GM20000 (cell line): ENCODE results near the gene SPDYE4.

Experiments used
- DNase-seq: peaks from one replicate; pipeline ENCODE4 v3.0.0; 2012; ENCODE audit warnings: low spot score
- TF ChIP-seq, protein P1 (sequence below): IDR thresholded peaks from 2 replicates; pipeline ENCODE4 v1.5.1; 2012; ENCODE audit warnings: mild to moderate bottlenecking, control low read depth; ENCODE audit errors: extremely low read depth, missing control alignments

Gene SPDYE4

DNA sequence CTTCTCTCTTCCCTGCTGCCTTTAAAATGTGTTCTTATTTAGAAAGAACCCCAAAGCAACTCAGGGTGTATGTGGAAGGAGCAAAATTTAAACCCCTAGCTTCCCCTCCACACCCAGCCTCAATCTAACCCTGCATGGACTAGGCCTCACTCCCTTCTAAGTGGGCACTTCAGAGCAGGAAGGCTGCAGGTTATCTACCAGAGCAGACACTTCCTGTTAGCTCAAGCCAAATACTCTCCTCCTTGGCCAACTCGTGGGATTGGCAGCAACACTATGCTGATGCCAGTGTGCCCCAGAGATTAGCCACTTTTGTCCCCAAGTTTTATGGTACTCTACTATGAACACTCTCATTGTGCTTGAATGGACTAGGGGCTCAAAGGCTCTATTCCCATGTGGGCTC, 49.3 kb downstream of the SPDYE4 start:
- TF ChIP-seq, protein P1, sequence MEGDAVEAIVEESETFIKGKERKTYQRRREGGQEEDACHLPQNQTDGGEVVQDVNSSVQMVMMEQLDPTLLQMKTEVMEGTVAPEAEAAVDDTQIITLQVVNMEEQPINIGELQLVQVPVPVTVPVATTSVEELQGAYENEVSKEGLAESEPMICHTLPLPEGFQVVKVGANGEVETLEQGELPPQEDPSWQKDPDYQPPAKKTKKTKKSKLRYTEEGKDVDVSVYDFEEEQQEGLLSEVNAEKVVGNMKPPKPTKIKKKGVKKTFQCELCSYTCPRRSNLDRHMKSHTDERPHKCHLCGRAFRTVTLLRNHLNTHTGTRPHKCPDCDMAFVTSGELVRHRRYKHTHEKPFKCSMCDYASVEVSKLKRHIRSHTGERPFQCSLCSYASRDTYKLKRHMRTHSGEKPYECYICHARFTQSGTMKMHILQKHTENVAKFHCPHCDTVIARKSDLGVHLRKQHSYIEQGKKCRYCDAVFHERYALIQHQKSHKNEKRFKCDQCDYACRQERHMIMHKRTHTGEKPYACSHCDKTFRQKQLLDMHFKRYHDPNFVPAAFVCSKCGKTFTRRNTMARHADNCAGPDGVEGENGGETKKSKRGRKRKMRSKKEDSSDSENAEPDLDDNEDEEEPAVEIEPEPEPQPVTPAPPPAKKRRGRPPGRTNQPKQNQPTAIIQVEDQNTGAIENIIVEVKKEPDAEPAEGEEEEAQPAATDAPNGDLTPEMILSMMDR, result no peak
- no peak for DNase-seq

DNA sequence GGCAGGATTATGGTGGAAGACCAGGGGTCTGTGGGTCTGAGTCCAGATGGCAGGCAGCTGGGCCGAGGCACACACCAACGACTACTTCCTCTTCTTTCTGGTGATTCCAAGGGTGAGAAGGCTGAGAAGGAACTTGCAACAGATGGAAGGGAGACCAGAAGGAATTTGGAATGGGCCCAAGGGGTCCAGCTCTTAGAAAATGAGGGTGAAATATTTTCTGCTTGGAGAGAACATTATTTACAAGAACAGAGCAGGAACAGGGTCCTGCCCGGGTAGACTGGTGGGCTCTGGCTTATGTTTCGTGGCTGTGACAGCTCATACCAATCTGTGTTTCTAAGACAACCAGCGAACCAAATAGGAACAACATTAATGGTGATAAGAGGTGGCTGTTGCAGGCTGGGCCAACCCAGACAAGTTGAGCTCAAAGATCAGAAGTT, 50.3 kb downstream of the SPDYE4 start:
- TF ChIP-seq, protein P1, result no peak
- DNase-seq, result no peak

DNA sequence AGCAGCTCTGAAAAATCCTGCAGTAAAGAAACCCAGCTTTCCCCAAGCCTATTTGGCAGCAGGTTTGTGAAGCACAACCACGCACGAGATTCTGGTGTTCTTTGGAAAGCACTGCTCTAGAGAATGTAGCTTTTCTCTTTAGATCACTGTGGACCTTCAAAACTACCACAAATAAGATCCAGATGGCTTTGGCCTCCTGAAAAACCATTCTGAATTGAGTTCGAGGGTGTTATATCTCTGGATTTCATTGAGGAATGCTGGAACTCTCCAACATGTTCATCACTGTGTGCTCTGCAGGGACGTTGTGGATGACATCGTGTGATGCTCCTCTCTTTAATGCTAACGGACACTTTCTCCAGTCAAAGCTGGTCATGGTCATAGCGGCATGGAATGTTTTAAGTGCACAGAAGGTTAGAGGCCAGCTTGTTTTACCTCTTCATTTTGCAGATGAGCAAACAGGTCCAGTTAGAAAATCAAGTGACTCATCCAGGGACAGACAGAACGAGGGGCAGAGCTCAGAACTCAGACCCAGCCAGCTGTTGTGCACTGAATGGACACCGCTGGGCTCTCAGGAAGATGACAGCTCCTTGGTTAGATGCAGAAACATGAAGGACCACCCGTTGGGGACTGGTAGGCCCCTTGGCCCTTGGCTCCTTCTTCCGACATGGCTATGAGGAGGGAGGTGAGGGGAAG, 50.9 kb downstream of the SPDYE4 start:
- DNase-seq, result no peak
- TF ChIP-seq, protein P1, result no peak

DNA sequence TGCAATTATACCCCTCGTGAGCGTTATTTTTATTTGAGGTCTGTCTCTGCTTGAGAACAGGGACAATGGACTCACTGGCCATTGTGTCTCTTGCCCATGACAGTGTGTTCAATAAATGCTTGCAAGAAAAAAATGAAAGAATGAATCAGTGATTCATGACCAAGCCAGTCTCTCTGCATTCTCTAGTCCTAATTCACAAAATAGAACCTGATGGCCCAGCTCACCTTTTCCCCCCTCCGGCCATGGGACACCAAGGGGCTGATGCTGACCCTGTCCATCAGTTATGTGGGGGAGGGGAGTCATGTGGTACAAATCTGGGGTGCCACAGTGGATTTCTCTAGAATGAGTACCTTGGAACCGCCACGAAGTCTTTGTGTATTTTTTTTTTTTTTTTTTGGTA, 51.9 kb downstream of the SPDYE4 start:
- no peak for DNase-seq
- TF ChIP-seq, protein P1, result no peak

DNA sequence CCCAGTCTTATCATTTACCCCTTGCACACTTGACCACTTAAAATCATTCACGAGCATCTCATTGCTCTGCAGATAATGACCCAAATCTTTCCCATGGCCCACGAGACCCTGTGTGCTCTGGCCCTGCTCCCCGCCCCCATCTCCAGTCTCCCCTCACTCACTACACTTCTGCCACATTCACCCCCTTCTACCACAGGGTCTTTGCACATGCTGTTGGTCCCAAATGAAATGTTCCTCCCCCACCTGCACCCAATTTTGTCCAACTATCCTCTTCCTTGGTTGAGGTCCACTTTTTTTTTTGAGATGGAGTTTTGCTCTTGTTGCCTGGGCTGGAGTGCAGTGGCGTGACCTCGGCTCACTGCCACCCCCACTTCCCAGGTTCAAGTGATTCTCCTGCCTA, 52.9 kb downstream of the SPDYE4 start:
- DNase-seq, result no peak
- TF ChIP-seq, protein P1, result no peak

DNA sequence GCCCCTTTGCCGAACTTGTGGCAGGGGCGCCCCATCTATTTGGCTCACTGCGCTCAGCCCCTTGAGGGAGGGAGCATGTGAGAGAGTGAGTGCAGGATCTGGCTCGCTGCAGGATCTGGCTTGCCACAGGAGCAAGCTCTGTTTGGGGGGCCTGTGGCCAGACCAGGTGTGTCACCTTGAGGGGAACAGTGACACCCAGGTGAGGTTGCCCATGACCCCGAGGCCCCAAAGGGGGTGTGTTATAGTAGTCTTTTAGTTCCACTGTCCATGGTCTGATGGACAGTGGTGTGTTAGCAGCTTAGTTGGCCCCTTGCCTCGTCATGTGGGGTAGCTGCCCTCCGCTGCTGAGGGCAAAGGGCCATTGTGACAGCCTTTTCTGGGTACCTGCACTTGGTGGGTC, 55.3 kb downstream of the SPDYE4 start:
- no peak for DNase-seq
- TF ChIP-seq, protein P1, result no peak

DNA sequence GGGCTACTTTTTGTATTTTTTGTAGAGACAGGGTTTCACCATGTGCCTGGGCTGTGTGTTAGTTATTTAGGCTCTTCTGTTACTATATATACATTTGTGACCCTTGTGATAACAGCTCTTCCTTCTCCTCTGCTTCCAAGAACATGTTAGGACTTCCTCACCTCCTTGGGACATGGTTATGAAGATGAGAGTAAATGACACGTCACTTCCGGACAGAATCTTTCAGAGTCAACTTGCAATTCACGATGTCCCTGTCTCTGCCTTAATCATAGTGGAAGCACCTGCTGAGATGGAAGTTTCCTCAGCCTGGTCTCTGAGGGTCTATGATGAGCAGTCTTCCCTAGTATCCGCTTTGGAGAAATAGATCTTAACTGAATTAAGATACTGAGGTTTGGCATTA, 56.6 kb downstream of the SPDYE4 start:
- DNase-seq, result no peak
- TF ChIP-seq, protein P1, result no peak
